HG03457 (cell line): ENCODE results near the gene ZDHHC14.

Experiments used
- ATAC-seq: cut with Tn5 transposase; IDR thresholded peaks from one replicate; pipeline ENCODE4 v1.9.1; 2021; ENCODE audit warnings: moderate number of reproducible peaks; ENCODE audit not compliant: unreplicated experiment

ZDHHC14 gene

GRCh38 chr6:157528931-157529653, 148.1 kb downstream of the ZDHHC14 start:
- no peak for ATAC-seq

GRCh38 chr6:157529654-157530039, 148.7 kb downstream of the ZDHHC14 start:
- no peak for ATAC-seq

- ATAC-seq, result no peak
These were observed 149.1 kb downstream of the ZDHHC14 start for GRCh38 chr6:157530126-157530525.

- ATAC-seq, result no peak
These were observed 149.8 kb downstream of the ZDHHC14 start for GRCh38 chr6:157530724-157531168.

- no peak for ATAC-seq
These were observed 150.4 kb downstream of the ZDHHC14 start for GRCh38 chr6:157531169-157531985.

- ATAC-seq, result no peak
These were observed 151.0 kb downstream of the ZDHHC14 start for GRCh38 chr6:157531986-157532365.

GRCh38 chr6:157533048-157533871, 152.3 kb downstream of the ZDHHC14 start:
- ATAC-seq, result no peak

GRCh38 chr6:157534134-157534871, 153.3 kb downstream of the ZDHHC14 start:
- ATAC-seq, result no peak

GRCh38 chr6:157534977-157535339, 154.0 kb downstream of the ZDHHC14 start:
- no peak for ATAC-seq

GRCh38 chr6:157535340-157536222, 154.6 kb downstream of the ZDHHC14 start:
- peak; percentile 64 for ATAC-seq

- no peak for ATAC-seq
These were observed 155.2 kb downstream of the ZDHHC14 start for GRCh38 chr6:157536223-157536545.

- no peak for ATAC-seq
These were observed 156.6 kb downstream of the ZDHHC14 start for GRCh38 chr6:157537556-157537955.

- no peak for ATAC-seq
These were observed 157.2 kb downstream of the ZDHHC14 start for GRCh38 chr6:157538168-157538567.

GRCh38 chr6:157538698-157539097, 157.7 kb downstream of the ZDHHC14 start:
- ATAC-seq, result no peak

- ATAC-seq, result no peak
These were observed 158.4 kb downstream of the ZDHHC14 start for GRCh38 chr6:157539421-157539822.

- ATAC-seq, result no peak
These were observed 159.1 kb downstream of the ZDHHC14 start for GRCh38 chr6:157539900-157540752.

- ATAC-seq, result no peak
These were observed 160.8 kb downstream of the ZDHHC14 start for GRCh38 chr6:157541618-157542413.
